Measurements from ENCODE around the gene NDST3.

DNA sequence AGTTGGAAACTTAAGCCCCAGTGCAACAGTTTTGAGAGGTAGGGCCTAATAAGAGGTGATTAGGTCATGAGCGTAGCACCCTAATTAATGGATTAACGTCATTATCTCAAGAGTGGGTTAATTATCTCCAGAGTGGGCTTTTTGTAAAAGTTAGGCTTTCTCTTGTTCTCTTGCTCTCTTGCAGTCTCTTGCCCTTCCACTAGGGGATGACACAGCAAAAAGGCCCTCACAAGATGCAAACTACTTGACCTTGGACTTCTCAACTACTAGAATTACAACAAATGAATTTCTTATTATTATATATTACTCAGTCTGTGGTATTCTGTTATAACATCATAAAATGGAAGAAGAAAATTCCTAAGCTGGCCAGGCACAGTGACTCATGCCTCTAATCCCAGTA is 22.1 kb upstream of the NDST3 start:
- TF ChIP-seq, protein P1, sequence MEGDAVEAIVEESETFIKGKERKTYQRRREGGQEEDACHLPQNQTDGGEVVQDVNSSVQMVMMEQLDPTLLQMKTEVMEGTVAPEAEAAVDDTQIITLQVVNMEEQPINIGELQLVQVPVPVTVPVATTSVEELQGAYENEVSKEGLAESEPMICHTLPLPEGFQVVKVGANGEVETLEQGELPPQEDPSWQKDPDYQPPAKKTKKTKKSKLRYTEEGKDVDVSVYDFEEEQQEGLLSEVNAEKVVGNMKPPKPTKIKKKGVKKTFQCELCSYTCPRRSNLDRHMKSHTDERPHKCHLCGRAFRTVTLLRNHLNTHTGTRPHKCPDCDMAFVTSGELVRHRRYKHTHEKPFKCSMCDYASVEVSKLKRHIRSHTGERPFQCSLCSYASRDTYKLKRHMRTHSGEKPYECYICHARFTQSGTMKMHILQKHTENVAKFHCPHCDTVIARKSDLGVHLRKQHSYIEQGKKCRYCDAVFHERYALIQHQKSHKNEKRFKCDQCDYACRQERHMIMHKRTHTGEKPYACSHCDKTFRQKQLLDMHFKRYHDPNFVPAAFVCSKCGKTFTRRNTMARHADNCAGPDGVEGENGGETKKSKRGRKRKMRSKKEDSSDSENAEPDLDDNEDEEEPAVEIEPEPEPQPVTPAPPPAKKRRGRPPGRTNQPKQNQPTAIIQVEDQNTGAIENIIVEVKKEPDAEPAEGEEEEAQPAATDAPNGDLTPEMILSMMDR (conservative IDR thresholded peaks at IDR 0.05; ENCODE audit: low read depth, low read length): peak; percentile 31; the same call in 1 of the 2 replicates
- TF ChIP-seq EZH2phosphoT487 (IDR thresholded peaks at IDR 0.05; ENCODE audit: borderline replicate concordance, low read length) (no peak), EZH2 (IDR thresholded peaks at IDR 0.05; ENCODE audit: low read length, unreplicated experiment) (no peak)
